Islet precursor cell (in vitro differentiated cells): ENCODE measurements around the gene KSR2.

Source experiments
- DNase-seq: peaks from one replicate; pipeline ENCODE4 v3.0.0-alpha.2; 2018

Gene KSR2

DNA sequence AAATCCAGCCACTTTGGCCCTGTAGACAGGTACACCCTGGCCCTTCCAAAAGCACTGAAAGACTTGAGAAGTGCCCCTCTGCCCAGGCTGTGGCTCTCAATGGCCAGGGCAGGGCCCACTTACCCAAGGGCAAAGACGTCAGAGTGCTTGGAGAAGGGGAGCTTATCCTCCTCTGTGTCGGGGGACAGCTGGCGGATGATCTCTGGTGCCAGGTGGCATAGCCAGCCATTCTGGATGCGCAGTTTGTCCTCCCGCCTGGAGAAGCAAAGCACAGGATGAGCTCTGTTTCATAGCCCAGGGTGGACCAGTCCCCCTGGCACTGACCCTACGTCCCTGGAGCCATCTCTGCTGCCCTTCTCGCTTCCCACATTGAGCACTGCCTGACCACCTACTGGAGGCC is 492.4 kb downstream of the KSR2 start:
- DNase-seq, result no peak

- DNase-seq, result no peak
Observed at GRCh38 chr12:117473856-117474255, 494.9 kb downstream of the KSR2 start.

- peak; percentile 82 for DNase-seq
Observed at GRCh38 chr12:117472983-117473382, 495.8 kb downstream of the KSR2 start.

- DNase-seq, result no peak
Observed at GRCh38 chr12:117470804-117471203, 498.0 kb downstream of the KSR2 start.

- DNase-seq, result no peak
Observed at GRCh38 chr12:117469883-117470483, 498.8 kb downstream of the KSR2 start.

DNA sequence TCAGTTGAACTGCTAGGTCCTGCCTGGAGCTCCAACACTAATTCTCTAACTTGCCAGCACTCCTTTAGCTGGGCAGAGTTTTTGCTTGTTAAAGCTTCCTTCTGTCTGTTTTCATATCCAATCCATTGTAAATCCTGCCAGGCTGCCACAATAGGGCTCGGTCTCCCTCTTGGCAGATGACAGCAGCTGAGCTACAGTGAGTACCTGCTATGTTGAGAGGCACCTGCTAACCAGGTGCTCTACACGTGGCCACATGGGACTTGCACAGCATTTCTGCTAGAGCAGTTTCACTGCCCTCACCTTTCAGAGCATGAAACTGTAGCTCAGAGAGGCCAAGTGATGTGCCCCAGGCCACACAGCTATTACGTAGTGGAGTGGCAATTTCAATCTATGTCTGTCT is 500.8 kb downstream of the KSR2 start:
- DNase-seq, result no peak

- no peak for DNase-seq
Observed at GRCh38 chr12:117467588-117467987, 501.2 kb downstream of the KSR2 start.

DNA sequence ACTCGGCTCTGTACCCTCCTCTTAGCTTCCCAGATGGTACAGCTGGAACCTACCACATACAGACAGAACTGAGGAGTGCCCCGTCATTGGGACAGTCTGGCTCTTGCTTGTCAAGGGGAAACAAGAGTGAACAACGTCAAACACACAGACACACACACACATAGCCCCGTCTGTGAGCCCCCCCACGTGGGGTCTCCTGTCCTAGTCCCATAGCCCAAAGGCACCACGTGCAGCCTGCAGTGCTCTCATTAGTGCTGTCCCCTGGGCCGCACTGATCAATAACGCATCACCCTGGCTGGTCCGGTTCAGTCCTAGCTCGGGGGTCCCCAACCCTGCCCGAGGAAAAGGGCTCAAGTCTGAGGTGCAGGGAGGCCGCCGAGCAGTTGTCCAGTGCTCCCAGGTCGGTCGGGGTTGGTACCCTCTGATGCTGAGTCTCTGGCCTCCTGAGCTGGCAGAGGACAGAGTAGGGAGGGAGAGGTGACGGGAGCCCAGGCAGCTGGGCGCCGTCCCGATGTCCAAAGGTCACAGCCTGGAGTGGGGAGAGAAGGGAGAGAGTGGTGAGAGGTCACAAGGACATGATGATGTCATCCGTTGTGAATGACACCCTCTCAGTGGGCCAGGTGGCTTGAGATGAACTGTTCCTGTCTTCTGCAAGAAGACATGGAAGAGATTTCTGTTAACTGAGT is 502.0 kb downstream of the KSR2 start:
- no peak for DNase-seq

GRCh38 chr12:117461732-117462131 is 507.1 kb downstream of the KSR2 start:
- no peak for DNase-seq

GRCh38 chr12:117459229-117459628 is 509.6 kb downstream of the KSR2 start:
- DNase-seq, result no peak

DNA sequence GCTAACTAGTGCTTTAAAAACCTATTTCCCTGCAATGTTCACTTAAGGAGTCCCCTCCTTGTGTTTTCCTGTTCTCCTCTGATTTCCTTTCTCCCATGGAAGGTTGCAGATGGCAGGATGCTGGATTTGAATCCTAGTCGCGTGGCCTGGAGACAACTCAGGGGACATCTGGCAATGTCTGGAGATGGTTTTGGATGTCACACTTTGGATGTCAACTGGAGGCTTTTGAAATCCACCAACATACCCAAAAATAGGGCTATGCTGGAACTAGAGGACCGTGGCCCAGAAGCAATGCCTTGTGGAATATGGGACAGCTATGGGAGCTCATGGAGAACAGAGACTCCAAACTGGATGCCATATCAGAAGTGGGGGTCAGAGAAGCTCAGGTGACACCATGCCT is 511.6 kb downstream of the KSR2 start:
- DNase-seq, result no peak

- no peak for DNase-seq
Observed at GRCh38 chr12:117456076-117456475, 512.7 kb downstream of the KSR2 start.

DNA sequence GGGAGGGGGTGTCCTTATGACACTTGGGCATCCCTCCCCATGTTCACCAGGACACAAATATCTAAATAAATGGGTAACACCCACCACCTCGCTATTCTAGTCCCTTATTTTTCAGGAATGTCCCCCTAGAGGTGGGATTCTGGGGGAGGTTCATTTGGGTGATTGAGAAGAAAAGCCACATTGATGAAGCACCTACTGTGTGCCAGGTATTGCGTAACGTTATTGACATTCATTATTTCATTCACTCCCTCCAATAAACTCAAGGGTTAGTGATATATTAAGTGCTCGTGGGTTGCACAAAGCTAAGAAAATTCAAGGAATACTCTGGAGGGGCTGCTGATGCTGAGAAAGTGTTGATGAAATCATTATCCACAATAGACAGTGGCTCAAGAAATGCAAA is 514.8 kb downstream of the KSR2 start:
- no peak for DNase-seq

DNA sequence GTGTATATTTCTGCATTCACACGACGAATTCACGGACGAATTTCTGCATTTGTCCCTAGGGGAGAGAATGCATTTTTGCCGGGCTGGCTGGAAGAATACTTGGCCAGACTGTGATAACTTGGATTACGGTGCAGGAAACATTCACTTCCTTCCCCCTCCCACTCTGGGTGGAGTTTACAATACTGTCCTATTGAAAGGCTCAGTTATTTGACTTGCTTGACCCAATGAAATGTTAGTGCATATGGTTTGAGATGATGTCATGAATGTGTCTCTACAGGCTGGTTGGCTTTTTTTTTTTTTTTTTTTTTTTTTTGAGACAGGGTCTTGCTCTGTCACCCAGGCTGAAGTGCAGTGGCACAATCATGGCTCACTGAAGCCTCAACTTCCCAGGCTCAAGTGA is 516.7 kb downstream of the KSR2 start:
- no peak for DNase-seq

DNA sequence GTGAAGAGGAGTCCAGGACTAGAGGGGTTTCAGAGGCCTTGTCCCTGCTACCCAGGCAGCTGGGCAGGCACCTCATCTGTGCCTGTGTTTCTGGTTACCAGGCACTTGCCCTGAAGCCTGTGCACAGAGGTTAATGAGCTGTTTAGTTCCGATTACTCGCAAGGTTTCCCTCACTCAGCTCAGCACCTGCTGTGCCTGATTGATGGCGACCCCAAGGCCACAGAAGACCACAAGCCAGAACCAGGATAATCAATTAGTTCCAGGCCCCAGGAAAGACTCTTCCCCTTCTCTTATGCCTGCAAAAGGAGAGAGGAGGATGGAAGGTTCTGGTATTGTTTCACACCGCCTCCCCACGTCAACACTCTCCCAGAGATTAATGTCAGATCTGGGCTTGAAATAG is 518.6 kb downstream of the KSR2 start:
- DNase-seq, result peak; percentile 74

- DNase-seq, result peak; percentile 84
Observed at GRCh38 chr12:117447665-117448366, 521.0 kb downstream of the KSR2 start.

GRCh38 chr12:117444781-117445180 is 524.0 kb downstream of the KSR2 start:
- DNase-seq, result no peak

DNA sequence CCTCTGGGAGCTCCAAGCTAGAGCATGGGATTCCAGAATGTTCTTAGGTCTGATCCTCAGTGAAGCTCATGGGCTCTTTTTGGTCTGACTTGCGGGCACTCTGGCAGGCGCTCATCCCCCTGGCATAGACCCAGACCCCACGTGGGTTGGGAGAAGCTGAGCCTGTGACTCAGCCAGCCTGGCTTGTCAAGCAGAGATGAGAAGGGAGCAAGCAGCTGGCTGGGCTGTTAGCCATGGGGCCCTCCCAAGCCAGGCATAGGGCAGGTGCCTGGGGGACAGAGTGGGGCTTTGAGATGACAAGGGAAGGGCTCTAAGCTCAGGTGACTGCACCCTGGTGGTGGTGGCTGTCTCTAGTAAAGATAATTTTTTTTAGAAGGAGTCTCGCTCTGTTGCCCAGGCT is 527.0 kb downstream of the KSR2 start:
- no peak for DNase-seq

DNA sequence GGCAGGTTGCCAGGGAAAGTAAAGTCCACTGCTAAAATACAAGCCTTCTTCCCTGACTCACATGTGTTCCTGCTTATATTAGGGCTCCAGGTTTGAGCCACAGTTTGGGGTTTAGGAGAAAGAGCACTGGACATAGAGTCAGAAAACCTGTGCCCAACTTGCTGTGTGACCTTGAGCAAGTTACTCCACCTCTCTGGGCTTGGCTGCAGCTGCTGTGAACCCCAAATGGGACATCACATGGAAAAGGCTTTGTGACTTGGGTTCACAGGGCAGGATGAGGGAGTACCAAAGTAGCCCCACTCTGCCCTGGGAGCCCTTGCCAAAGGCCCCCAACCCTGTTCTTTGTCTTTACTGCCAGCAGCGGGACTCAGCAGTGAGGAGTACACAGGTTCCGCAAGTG is 528.4 kb downstream of the KSR2 start:
- DNase-seq, result no peak

- no peak for DNase-seq
Observed at GRCh38 chr12:117439531-117440001, 529.2 kb downstream of the KSR2 start.

GRCh38 chr12:117438809-117439208 is 530.0 kb downstream of the KSR2 start:
- DNase-seq, result no peak

DNA sequence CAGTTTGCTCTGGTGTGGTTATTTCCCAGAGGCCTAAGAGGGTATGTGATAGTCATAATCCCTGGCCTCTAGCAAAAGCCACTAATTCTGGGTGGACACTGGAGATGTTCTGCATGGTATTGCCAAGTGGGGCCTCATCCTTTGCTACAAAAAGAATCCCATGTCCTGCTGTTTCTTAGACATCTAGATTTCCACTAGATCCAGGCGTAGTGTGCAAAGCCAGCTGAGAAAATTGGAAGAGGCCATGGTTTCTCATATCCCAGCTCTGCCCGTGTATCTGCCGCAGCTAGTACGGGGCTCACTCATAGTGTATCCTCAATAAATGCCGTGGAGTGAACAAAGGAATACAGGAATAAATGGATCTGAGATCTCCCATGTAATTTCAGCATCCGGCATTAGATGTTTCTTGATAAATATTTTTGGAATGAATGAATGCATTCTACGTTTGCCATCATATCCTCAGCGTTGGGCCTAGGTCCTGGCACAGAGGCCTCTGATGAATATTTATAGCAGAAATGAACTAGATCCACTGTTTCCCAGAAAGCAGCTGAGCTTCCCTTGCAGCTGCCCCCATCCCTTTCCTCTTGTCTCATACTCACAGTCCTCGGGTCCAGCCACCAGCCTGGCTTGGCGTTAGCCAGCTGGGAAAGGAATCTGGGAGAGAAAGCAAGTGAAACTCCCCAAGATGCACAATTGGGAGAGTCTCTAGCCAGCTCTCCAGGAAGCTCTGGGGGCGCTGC is 531.1 kb downstream of the KSR2 start:
- DNase-seq, result no peak

- DNase-seq, result no peak
Observed at GRCh38 chr12:117433878-117434277, 534.9 kb downstream of the KSR2 start.

- DNase-seq, result no peak
Observed at GRCh38 chr12:117430246-117430645, 538.5 kb downstream of the KSR2 start.
